Left ventricle myocardium inferior (tissue), 1 donor: ENCODE data around the gene MPP1. TPM values are rescaled to one million over a fixed set of nuclear protein-coding genes. Genes with fewer than 3 reads are reported as not detected.

Source experiments
- DNase-seq: peaks from one replicate; pipeline ENCODE4 v3.0.0-alpha.2; 2020
- H3K27ac ChIP-seq: fragments of 200-600 bp; replicated peaks from 2 replicates; pipeline ENCODE4 v1.8.0; 2021
- H3K27me3 ChIP-seq: fragments of 200-600 bp; 2 replicates; pipeline ENCODE4 v1.8.0; 2021; ENCODE audit warnings: low read depth
- H3K36me3 ChIP-seq: fragments of 200-600 bp; 2 replicates; pipeline ENCODE4 v1.8.0; 2021
- H3K4me1 ChIP-seq: fragments of 200-600 bp; 2 replicates; pipeline ENCODE4 v1.8.0; 2021
- H3K4me3 ChIP-seq: fragments of 200-600 bp; 2 replicates; pipeline ENCODE4 v1.8.0; 2021; ENCODE audit warnings: mild to moderate bottlenecking, moderate library complexity
- H3K9me3 ChIP-seq: fragments of 200-600 bp; replicated peaks from 2 replicates; pipeline ENCODE4 v1.8.0; 2021
- intact Hi-C: fragments of 100-400 bp; cut with micrococcal nuclease; formaldehyde crosslinking; loops from one replicate; pipeline ENCODE4 v1.11.0; 2022
- total RNA-seq: library from RNA; stranded (reverse); fragmentation: NEBNext Ultra II Directional; extraction: Animal tissue kit (Norgen Biotek cat#: 25700); gene quantifications from one replicate; pipeline ENCODE4 v1.2.1, GENCODE V29; 2021
- TF ChIP-seq, protein P1 (sequence below): fragments of 200-600 bp; IDR thresholded peaks from 2 replicates; pipeline ENCODE4 v1.8.0; 2021; ENCODE audit warnings: antibody characterized with exemption, mild to moderate bottlenecking, borderline replicate concordance
- donor health status: DM: no; HTN: yes; CAD: no; lungs with severe emphysema.

Gene MPP1
- total RNA-seq, 1 donor from 2014 or later = 32.9 TPM

DNA sequence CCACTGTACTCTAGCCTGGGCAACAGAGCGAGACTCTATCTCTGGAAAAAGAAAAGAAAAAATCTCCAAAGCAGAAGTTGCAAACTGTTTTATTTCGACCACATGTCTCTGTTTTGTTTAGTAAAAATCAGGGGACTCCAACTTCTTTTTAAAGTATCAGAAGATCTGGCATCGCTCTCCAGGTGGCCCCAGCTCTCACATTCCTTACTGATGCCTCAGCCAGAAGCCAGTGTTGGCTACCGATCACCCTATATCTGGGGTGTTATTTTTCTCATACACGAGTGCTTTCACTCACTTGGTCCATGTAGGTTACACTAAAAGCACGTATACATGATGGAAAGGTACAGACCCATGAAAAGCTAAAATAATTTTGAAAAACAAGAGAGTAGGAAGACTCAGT is 8.3 kb downstream of the MPP1 start:
- Histone ChIP-seq H3K36me3 (no peaks in the 10 kb centered on the region), H3K27me3 (no peaks in the 10 kb centered on the region), H3K9me3 (no peaks in the 10 kb centered on the region), H3K4me3 (no peak overlapping the region), H3K4me1 (peaks cover 20% of the 10 kb centered on the region), H3K27ac (no peak overlapping the region)
- DNase-seq = no peak
- intact Hi-C loops = no loop called here
- TF ChIP-seq, protein P1, sequence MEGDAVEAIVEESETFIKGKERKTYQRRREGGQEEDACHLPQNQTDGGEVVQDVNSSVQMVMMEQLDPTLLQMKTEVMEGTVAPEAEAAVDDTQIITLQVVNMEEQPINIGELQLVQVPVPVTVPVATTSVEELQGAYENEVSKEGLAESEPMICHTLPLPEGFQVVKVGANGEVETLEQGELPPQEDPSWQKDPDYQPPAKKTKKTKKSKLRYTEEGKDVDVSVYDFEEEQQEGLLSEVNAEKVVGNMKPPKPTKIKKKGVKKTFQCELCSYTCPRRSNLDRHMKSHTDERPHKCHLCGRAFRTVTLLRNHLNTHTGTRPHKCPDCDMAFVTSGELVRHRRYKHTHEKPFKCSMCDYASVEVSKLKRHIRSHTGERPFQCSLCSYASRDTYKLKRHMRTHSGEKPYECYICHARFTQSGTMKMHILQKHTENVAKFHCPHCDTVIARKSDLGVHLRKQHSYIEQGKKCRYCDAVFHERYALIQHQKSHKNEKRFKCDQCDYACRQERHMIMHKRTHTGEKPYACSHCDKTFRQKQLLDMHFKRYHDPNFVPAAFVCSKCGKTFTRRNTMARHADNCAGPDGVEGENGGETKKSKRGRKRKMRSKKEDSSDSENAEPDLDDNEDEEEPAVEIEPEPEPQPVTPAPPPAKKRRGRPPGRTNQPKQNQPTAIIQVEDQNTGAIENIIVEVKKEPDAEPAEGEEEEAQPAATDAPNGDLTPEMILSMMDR = no peak

DNA sequence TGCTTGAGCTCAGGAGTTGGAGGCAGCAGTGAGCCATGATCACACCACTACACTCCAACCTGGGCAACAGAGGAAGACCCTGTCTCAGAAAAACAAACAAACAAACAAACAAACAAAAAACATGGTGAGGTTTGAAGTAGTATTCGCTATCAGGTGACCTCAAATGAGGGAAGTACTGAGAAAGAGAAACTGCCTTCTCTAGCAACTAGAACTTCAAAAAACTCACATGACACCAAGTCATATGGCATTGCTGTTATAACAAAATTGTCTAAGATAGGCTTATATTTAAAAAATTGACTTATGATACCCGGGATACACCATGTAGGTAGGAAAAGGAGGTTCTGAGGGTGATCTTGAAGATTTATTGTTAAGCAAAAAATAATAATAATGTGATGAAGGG is 10.3 kb downstream of the MPP1 start:
- H3K9me3 ChIP-seq = no peaks in the 10 kb centered on the region
- no peaks in the 10 kb centered on the region for H3K27me3 ChIP-seq
- no peak for DNase-seq
- no peak overlapping the region for H3K4me3 ChIP-seq
- peaks cover 8% of the 10 kb centered on the region for H3K4me1 ChIP-seq
- TF ChIP-seq, protein P1 = no peak
- H3K36me3 ChIP-seq = no peaks in the 10 kb centered on the region
- intact Hi-C loops = no loop called here
- H3K27ac ChIP-seq = no peak overlapping the region

GRCh38 chrX:154793084-154793795 is 12.0 kb downstream of the MPP1 start:
- H3K4me1 ChIP-seq = no peaks in the 10 kb centered on the region

DNA sequence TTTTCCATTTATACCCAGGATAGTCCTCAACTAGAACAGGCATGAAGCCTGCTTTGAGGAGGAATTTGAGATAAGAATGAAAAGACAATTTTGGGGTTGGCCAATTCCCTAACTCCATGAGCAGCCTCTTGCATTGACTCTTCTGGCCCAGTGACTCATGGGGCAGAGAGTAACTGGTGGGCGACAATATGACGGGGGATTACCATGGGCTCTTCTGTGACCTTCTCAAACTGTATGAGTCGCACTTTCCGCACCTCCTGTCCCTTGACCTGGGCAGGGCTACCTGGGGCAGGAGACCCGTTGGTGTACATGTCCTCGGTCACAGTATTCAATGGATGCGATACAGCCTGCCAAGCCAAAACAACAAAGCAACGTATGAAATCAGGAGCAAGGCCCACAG is 13.3 kb downstream of the MPP1 start:
- Histone ChIP-seq H3K27me3 (no peaks in the 10 kb centered on the region), H3K9me3 (no peaks in the 10 kb centered on the region)
- TF ChIP-seq, protein P1 = no peak

More at GRCh38 chrX:154793084-154793795, 12.0 kb downstream of the MPP1 start:
- TF ChIP-seq, protein P1 = no peak
- no peak for DNase-seq
- intact Hi-C loops = no loop called here
- Histone ChIP-seq H3K27ac (no peak overlapping the region), H3K4me3 (no peak overlapping the region), H3K27me3 (no peaks in the 10 kb centered on the region), H3K36me3 (no peaks in the 10 kb centered on the region), H3K9me3 (no peaks in the 10 kb centered on the region)

GRCh38 chrX:154791467-154791866 is 13.8 kb downstream of the MPP1 start:
- TF ChIP-seq, protein P1 = no peak
- DNase-seq = no peak
- intact Hi-C loops = no loop called here

More for the DNA sequence above, 13.3 kb downstream of the MPP1 start:
- DNase-seq = no peak
- intact Hi-C loops = no loop called here
- Histone ChIP-seq H3K36me3 (no peaks in the 10 kb centered on the region), H3K4me1 (no peaks in the 10 kb centered on the region), H3K27ac (no peak overlapping the region), H3K4me3 (no peak overlapping the region)

More at GRCh38 chrX:154791467-154791866, 13.8 kb downstream of the MPP1 start:
- no peaks in the 10 kb centered on the region for H3K27me3 ChIP-seq
- H3K4me3 ChIP-seq = no peak overlapping the region
- H3K27ac ChIP-seq = no peak overlapping the region
- H3K9me3 ChIP-seq = no peaks in the 10 kb centered on the region
- no peaks in the 10 kb centered on the region for H3K36me3 ChIP-seq
- no peaks in the 10 kb centered on the region for H3K4me1 ChIP-seq
